MCF 10A (cell line): ENCODE data around the gene VWA5B1. TPM values are rescaled to one million over a fixed set of nuclear protein-coding genes. Genes with fewer than 3 reads are reported as not detected.

Experiments used
- BruUV-seq: library from RNA; stranded (reverse); fragments of 400-500 nt; replicated peaks from 2 replicates; lab custom pipeline; 2021; lab: Mats Ljungman, UMichigan
- CTCF ChIA-PET: fragments of 300-600 bp; sonication (Branson Sonifier 250); formaldehyde crosslinking; extraction: SDS; loops from one replicate; lab custom pipeline; 2021; ENCODE audit warnings: antibody characterized with exemption, inconsistent platforms; lab: Yijun Ruan, JAX
- POLR2A ChIA-PET: fragments of 300-600, 350-650 bp; sonication (Branson Sonifier 250); formaldehyde crosslinking; extraction: SDS; loops from one replicate; lab custom pipeline; 2020; ENCODE audit warnings: antibody characterized with exemption, inconsistent platforms; lab: Yijun Ruan, JAX
- DNase-seq: peaks from one replicate; pipeline ENCODE4 v3.0.0-alpha.2; 2018; ENCODE audit not compliant: unreplicated experiment
- H3K27ac Mint-ChIP-seq: one replicate; pipeline ENCODE4 v1.8.0; 2022; ENCODE audit warnings: mild to moderate bottlenecking, low read depth, mixed read lengths; ENCODE audit not compliant: unreplicated experiment
- H3K27me3 Mint-ChIP-seq: one replicate; pipeline ENCODE4 v1.8.0; 2022; ENCODE audit warnings: mixed read lengths; ENCODE audit not compliant: insufficient read depth, unreplicated experiment
- H3K36me3 Mint-ChIP-seq: one replicate; pipeline ENCODE4 v1.8.0; 2022; ENCODE audit warnings: mild to moderate bottlenecking, moderate library complexity, mixed read lengths; ENCODE audit not compliant: insufficient read depth, unreplicated experiment
- H3K4me1 Mint-ChIP-seq: one replicate; pipeline ENCODE4 v1.8.0; 2022; ENCODE audit warnings: mixed read lengths; ENCODE audit not compliant: insufficient read depth, unreplicated experiment
- H3K4me3 Mint-ChIP-seq: one replicate; pipeline ENCODE4 v1.8.0; 2022; ENCODE audit warnings: mild to moderate bottlenecking, moderate library complexity, mixed read lengths; ENCODE audit not compliant: unreplicated experiment
- H3K9me3 Mint-ChIP-seq: one replicate; pipeline ENCODE4 v1.8.0; 2022; ENCODE audit warnings: mixed read lengths; ENCODE audit not compliant: unreplicated experiment
- CTCF ChIP-seq: fragments of 200-600 bp; IDR thresholded peaks from one replicate; pipeline ENCODE4 v1.8.0; 2022; ENCODE audit warnings: antibody characterized with exemption, mild to moderate bottlenecking; ENCODE audit not compliant: unreplicated experiment
- intact Hi-C: fragments of 100-400 bp; cut with micrococcal nuclease; formaldehyde crosslinking; loops from 2 replicates; pipeline ENCODE4 v1.14.1; 2022
- total RNA-seq: library from RNA; stranded (reverse); gene quantifications from 2 replicates; pipeline ENCODE4 v1.2.3, GENCODE V29; 2022

VWA5B1 gene
- total RNA-seq, 1 experiment from 2014 or later, result not detected

- CTCF ChIA-PET, result no interaction called here
- POLR2A ChIA-PET, result no interaction called here
- intact Hi-C loops, result no loop called here
- Mint-ChIP-seq H3K4me3 (no peak overlapping the region), H3K36me3 (no peaks in the 10 kb centered on the region), H3K27me3 (peaks cover 52% of the 10 kb centered on the region), H3K27ac (no peak overlapping the region), H3K4me1 (no peaks in the 10 kb centered on the region), H3K9me3 (peaks cover 14% of the 10 kb centered on the region)
- BruUV-seq, result no TSS peak
- peak; percentile 64 for DNase-seq
- no peak for TF ChIP-seq CTCF
Observed at GRCh38 chr1:20390589-20391331, 100.1 kb downstream of the VWA5B1 start.

- H3K27me3 Mint-ChIP-seq, result peaks cover 45% of the 10 kb centered on the region
- POLR2A ChIA-PET, result no interaction called here
- H3K4me3 Mint-ChIP-seq, result no peak overlapping the region
- no peaks in the 10 kb centered on the region for H3K36me3 Mint-ChIP-seq
- no peak for TF ChIP-seq CTCF
- intact Hi-C loops, result no loop called here
- no TSS peak for BruUV-seq
- peaks cover 19% of the 10 kb centered on the region for H3K9me3 Mint-ChIP-seq
- no peak for DNase-seq
- peaks cover 6% of the 10 kb centered on the region for H3K4me1 Mint-ChIP-seq
- CTCF ChIA-PET, result interaction anchor here (0.6 to 0.9 kb wide), 3 partner anchors 74 to 563 kb away, joined by 3 to 5 read pairs (median 4); no protein-coding TSS in a partner anchor
- no peak overlapping the region for H3K27ac Mint-ChIP-seq
Observed at GRCh38 chr1:20395255-20395654, 104.6 kb downstream of the VWA5B1 start.

- no peak for TF ChIP-seq CTCF
- no peak for DNase-seq
- Mint-ChIP-seq H3K36me3 (no peaks in the 10 kb centered on the region), H3K27ac (no peak overlapping the region), H3K9me3 (peaks cover 15% of the 10 kb centered on the region), H3K27me3 (peaks cover 48% of the 10 kb centered on the region), H3K4me1 (peaks cover 6% of the 10 kb centered on the region), H3K4me3 (no peak overlapping the region)
- ChIA-PET CTCF (no interaction called here), POLR2A (no interaction called here)
- intact Hi-C loops, result no loop called here
- BruUV-seq, result no TSS peak
Observed at GRCh38 chr1:20398744-20399143, 108.1 kb downstream of the VWA5B1 start.

- Mint-ChIP-seq H3K27me3 (peaks cover 44% of the 10 kb centered on the region), H3K4me3 (no peak overlapping the region), H3K36me3 (no peaks in the 10 kb centered on the region), H3K9me3 (peaks cover 10% of the 10 kb centered on the region), H3K4me1 (peaks cover 6% of the 10 kb centered on the region), H3K27ac (no peak overlapping the region)
- ChIA-PET POLR2A (no interaction called here), CTCF (no interaction called here)
- DNase-seq, result no peak
- BruUV-seq, result no TSS peak
- intact Hi-C loops, result no loop called here
- TF ChIP-seq CTCF, result no peak
Observed at GRCh38 chr1:20399196-20399595, 108.5 kb downstream of the VWA5B1 start.
